ENCODE data around the gene C16orf82.

- TF ChIP-seq CTCF (conservative IDR thresholded peaks at IDR 0.05; ENCODE audit: low read depth, low read length) (no peak), EZH2 (IDR thresholded peaks at IDR 0.05; ENCODE audit: low read length, unreplicated experiment) (no peak)
These were observed 47.3 kb downstream of the C16orf82 start for GRCh38 chr16:27114006-27114405.

Data from PC-3 (cell line).